ENCODE measurements around the gene TFRC. TPM values are rescaled to one million over a fixed set of nuclear protein-coding genes. Genes with fewer than 3 reads are reported as not detected.
A peak's percentile ranks its signal among the peaks of the same experiment; 100 is the strongest.
"Not testable (repeated sequence)": the region's sequence is repeated elsewhere in the genome, so short reads cannot be mapped to it uniquely, and the experiment has no call there.

TFRC gene
- total RNA-seq, 1 experiment from 2014 or later, result 70.5 TPM

DNA sequence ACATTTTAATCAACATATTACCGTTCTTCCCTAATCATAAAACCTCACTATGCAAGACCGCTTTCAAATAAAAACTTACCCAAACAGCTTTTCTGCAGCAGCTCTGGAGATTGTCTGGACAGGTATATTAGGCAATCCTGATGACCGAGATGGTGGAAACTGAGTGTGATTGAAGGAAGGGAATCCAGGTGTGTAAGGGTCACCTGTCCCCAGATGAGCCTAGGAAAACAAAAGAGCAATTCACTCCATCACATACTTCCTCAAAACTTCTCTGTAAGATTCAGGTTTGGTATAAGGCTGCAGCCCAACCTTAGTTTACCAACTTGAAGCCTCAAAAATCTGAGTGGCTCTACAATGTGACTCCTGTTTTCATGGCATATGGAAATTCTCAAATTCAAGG, 14.5 kb downstream of the TFRC start:
- Histone ChIP-seq H3K36me3 (replicated peaks; ENCODE audit: control insufficient read depth, insufficient read depth, low read length) (peaks cover 58% of the 10 kb centered on the region), H3K27me3 (ENCODE audit: control insufficient read depth, insufficient read depth, low read length) (no peaks in the 10 kb centered on the region), H3K4me3 (ENCODE audit: insufficient read depth, low read depth, low read length) (no peak overlapping the region)
- DNase-seq, result no peak

DNA sequence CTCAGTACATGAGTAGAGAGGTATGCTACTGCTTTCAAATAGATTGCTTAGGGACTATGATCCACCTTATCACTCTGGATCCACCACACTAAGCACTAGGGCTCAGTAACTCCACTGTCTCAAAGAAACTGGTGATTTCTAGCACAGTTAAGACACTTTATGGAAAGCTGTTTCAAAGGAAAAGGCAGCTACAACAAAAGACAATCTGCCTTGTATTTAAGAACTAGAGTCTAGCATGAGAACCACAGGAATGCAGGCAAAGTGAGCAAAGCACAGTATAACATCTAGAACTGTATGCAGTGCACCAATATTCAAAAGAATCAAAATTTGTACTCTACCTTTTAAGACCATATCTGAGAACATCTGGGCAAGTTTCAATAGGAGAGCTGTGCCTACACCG, 17.9 kb downstream of the TFRC start:
- Histone ChIP-seq H3K4me3 (ENCODE audit: insufficient read depth, low read depth, low read length) (no peak overlapping the region), H3K27me3 (ENCODE audit: control insufficient read depth, insufficient read depth, low read length) (no peaks in the 10 kb centered on the region), H3K36me3 (replicated peaks; ENCODE audit: control insufficient read depth, insufficient read depth, low read length) (peaks cover 49% of the 10 kb centered on the region)
- no peak for DNase-seq

GRCh38 chr3:196063456-196063855, 18.4 kb downstream of the TFRC start:
- no peak for DNase-seq
- peaks cover 47% of the 10 kb centered on the region for H3K36me3 ChIP-seq (replicated peaks; ENCODE audit: control insufficient read depth, insufficient read depth, low read length)
- H3K27me3 ChIP-seq (ENCODE audit: control insufficient read depth, insufficient read depth, low read length), result no peaks in the 10 kb centered on the region
- no peak overlapping the region for H3K4me3 ChIP-seq (ENCODE audit: insufficient read depth, low read depth, low read length)

- H3K27me3 ChIP-seq (ENCODE audit: control insufficient read depth, insufficient read depth, low read length), result no peaks in the 10 kb centered on the region
- DNase-seq, result no peak
- no peak overlapping the region for H3K4me3 ChIP-seq (ENCODE audit: insufficient read depth, low read depth, low read length)
- peaks cover 47% of the 10 kb centered on the region for H3K36me3 ChIP-seq (replicated peaks; ENCODE audit: control insufficient read depth, insufficient read depth, low read length)
Observed at GRCh38 chr3:196063049-196063448, 18.8 kb downstream of the TFRC start.

DNA sequence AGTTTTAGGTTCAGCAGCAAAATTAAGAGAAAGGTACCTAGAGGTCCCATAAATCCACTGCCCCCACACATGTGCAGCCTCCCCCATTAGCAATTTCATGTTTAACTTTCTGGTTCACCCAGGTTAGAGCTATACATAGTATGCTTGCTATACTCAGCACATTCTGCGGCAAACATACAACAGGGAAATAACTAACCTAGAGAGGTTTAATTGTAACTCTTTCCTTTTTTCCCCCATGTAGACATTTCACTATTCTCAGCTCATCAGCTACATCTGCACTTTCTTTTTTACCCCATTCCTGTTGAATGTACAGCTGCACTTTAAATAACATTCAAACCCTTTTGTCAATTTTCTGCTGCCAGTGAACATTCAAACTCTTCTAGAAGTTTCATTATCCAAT, 21.1 kb downstream of the TFRC start:
- DNase-seq, result no peak
- Histone ChIP-seq H3K27me3 (ENCODE audit: control insufficient read depth, insufficient read depth, low read length) (no peaks in the 10 kb centered on the region), H3K36me3 (replicated peaks; ENCODE audit: control insufficient read depth, insufficient read depth, low read length) (peaks cover 47% of the 10 kb centered on the region)

GRCh38 chr3:196057760-196058331, 24.0 kb downstream of the TFRC start:
- Histone ChIP-seq H3K36me3 (replicated peaks; ENCODE audit: control insufficient read depth, insufficient read depth, low read length) (peaks cover 45% of the 10 kb centered on the region), H3K4me3 (ENCODE audit: insufficient read depth, low read depth, low read length) (no peak overlapping the region), H3K27me3 (ENCODE audit: control insufficient read depth, insufficient read depth, low read length) (no peaks in the 10 kb centered on the region)
- DNase-seq, result peak; percentile 43

More for the DNA sequence above, 21.1 kb downstream of the TFRC start:
- H3K4me3 ChIP-seq (ENCODE audit: insufficient read depth, low read depth, low read length), result no peak overlapping the region

GRCh38 chr3:196056371-196056770, 25.5 kb downstream of the TFRC start:
- peaks cover 38% of the 10 kb centered on the region for H3K36me3 ChIP-seq (replicated peaks; ENCODE audit: control insufficient read depth, insufficient read depth, low read length)
- H3K27me3 ChIP-seq (ENCODE audit: control insufficient read depth, insufficient read depth, low read length); H3K4me3 ChIP-seq (ENCODE audit: insufficient read depth, low read depth, low read length); DNase-seq: not testable (repeated sequence)

DNA sequence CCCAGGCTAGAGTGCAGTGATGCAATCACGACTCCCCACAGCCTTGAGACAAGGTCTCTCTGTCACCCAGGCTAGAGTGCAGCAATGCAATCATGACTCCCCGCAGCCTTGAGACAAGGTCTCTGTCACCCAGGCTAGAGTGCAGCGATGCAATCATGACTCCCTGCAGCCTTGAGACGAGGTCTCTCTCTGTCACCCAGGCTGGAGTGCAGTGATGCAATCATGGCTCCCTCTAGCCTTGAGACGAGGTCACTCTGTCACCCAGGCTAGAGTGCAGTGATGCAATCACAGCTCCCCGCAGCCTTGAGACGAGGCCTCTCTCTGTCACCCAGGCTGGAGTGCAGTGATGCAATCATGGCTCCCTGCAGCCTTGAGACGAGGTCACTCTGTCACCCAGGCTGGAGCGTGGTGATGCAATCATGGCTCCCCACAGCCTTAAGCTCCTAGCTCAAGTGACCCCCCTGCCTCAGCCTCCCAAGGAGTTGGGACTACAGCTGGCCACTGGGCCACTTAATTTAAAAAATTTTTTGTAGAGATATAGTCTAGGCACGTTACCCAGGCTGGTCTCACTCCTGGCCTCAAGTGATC, 26.1 kb downstream of the TFRC start:
- no peak overlapping the region for H3K4me3 ChIP-seq (ENCODE audit: insufficient read depth, low read depth, low read length)
- DNase-seq, result no peak
- peaks cover 39% of the 10 kb centered on the region for H3K36me3 ChIP-seq (replicated peaks; ENCODE audit: control insufficient read depth, insufficient read depth, low read length)
- no peaks in the 10 kb centered on the region for H3K27me3 ChIP-seq (ENCODE audit: control insufficient read depth, insufficient read depth, low read length)

GRCh38 chr3:196055240-196055639, 26.6 kb downstream of the TFRC start:
- Histone ChIP-seq H3K4me3 (ENCODE audit: insufficient read depth, low read depth, low read length) (no peak overlapping the region), H3K27me3 (ENCODE audit: control insufficient read depth, insufficient read depth, low read length) (no peaks in the 10 kb centered on the region), H3K36me3 (replicated peaks; ENCODE audit: control insufficient read depth, insufficient read depth, low read length) (peaks cover 41% of the 10 kb centered on the region)
- DNase-seq, result no peak

DNA sequence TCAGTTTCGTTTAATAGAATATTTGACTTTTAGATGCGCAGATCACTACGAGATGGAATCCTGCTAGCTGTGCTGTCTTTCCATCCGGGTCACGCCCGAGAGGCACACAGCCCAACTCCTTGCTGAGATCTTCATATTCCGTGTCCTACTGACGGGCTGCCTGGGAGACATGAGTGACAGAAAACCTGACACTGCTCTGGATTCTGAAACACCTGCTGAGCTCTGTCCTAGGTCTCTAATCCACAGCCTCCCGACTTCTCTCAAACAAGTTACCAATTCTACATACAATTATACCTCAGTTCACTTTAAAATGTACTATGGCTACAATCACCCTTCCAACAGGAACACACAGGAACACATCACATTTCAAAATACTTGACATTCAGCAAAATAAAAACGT, 27.2 kb downstream of the TFRC start:
- Histone ChIP-seq H3K27me3 (ENCODE audit: control insufficient read depth, insufficient read depth, low read length) (no peaks in the 10 kb centered on the region), H3K4me3 (ENCODE audit: insufficient read depth, low read depth, low read length) (no peak overlapping the region), H3K36me3 (replicated peaks; ENCODE audit: control insufficient read depth, insufficient read depth, low read length) (peaks cover 37% of the 10 kb centered on the region)
- DNase-seq, result no peak

- no peaks in the 10 kb centered on the region for H3K27me3 ChIP-seq (ENCODE audit: control insufficient read depth, insufficient read depth, low read length)
- no peak for DNase-seq
- no peak overlapping the region for H3K4me3 ChIP-seq (ENCODE audit: insufficient read depth, low read depth, low read length)
- H3K36me3 ChIP-seq (replicated peaks; ENCODE audit: control insufficient read depth, insufficient read depth, low read length), result peaks cover 41% of the 10 kb centered on the region
Observed at GRCh38 chr3:196053487-196053886, 28.4 kb downstream of the TFRC start.

- Histone ChIP-seq H3K27me3 (ENCODE audit: control insufficient read depth, insufficient read depth, low read length) (no peaks in the 10 kb centered on the region), H3K36me3 (replicated peaks; ENCODE audit: control insufficient read depth, insufficient read depth, low read length) (peaks cover 33% of the 10 kb centered on the region), H3K4me3 (ENCODE audit: insufficient read depth, low read depth, low read length) (no peak overlapping the region)
- no peak for DNase-seq
Observed at GRCh38 chr3:196051282-196052076, 30.4 kb downstream of the TFRC start.

DNA sequence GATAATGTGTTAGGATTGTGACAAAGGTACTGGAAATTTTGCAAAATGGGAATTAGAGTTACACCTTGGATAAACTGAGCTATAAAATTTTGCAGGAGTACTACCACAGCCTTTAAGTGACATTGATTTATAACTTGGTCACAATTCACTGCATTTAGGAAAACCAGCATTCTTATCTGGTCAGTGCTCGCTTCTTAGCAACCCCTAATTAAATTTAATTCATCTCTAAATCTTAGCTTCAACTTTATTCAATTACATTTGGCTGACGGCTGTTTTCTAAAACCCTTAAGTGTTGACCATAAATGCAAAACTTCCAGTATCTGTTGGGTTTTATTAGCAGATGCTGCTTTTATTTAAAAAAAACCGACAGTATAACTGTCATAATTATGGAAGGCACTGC, 31.3 kb downstream of the TFRC start:
- DNase-seq, result no peak
- H3K27me3 ChIP-seq (ENCODE audit: control insufficient read depth, insufficient read depth, low read length), result no peaks in the 10 kb centered on the region
- H3K4me3 ChIP-seq (ENCODE audit: insufficient read depth, low read depth, low read length), result no peak overlapping the region
- H3K36me3 ChIP-seq (replicated peaks; ENCODE audit: control insufficient read depth, insufficient read depth, low read length), result peaks cover 26% of the 10 kb centered on the region

GRCh38 chr3:196049653-196050052, 32.2 kb downstream of the TFRC start:
- DNase-seq, result no peak
- H3K27me3 ChIP-seq (ENCODE audit: control insufficient read depth, insufficient read depth, low read length), result no peaks in the 10 kb centered on the region
- peaks cover 18% of the 10 kb centered on the region for H3K36me3 ChIP-seq (replicated peaks; ENCODE audit: control insufficient read depth, insufficient read depth, low read length)
- no peak overlapping the region for H3K4me3 ChIP-seq (ENCODE audit: insufficient read depth, low read depth, low read length)

- H3K27me3 ChIP-seq (ENCODE audit: control insufficient read depth, insufficient read depth, low read length), result no peaks in the 10 kb centered on the region
- no peak for DNase-seq
- peaks cover 15% of the 10 kb centered on the region for H3K36me3 ChIP-seq (replicated peaks; ENCODE audit: control insufficient read depth, insufficient read depth, low read length)
- no peak overlapping the region for H3K4me3 ChIP-seq (ENCODE audit: insufficient read depth, low read depth, low read length)
Observed at GRCh38 chr3:196048922-196049598, 32.8 kb downstream of the TFRC start.
